GM12878 (cell line): ENCODE data around the gene ERN1. TPM values are rescaled to one million over a fixed set of nuclear protein-coding genes. Genes with fewer than 3 reads are reported as not detected.

Source experiments
- ATAC-seq: fragments of 200-7000 bp; cut with Tn5 transposase; 3 replicates; pipeline ENCODE4 v1.9.1; 2020; ENCODE audit warnings: mild to moderate bottlenecking, moderate library complexity
- BruUV-seq: library from RNA; stranded (reverse); fragments of 400-500 nt; replicated peaks from 2 replicates; lab custom pipeline; 2021; lab: Mats Ljungman, UMichigan
- CTCF ChIA-PET: fragments of 300-600 bp; sonication (Branson Sonifier 250); formaldehyde crosslinking; extraction: SDS; loops from one replicate; lab custom pipeline; 2021; ENCODE audit warnings: inconsistent platforms; lab: Yijun Ruan, JAX
- POLR2A ChIA-PET: fragments of 350-600 bp; formaldehyde crosslinking; extraction: SDS; loops from one replicate; lab custom pipeline; 2021; ENCODE audit warnings: inconsistent platforms; lab: Charles Lee
- RAD21 ChIA-PET: fragments of 300-600 bp; sonication (Branson Sonifier 250); formaldehyde crosslinking; loops from one replicate; lab custom pipeline; 2023; ENCODE audit warnings: antibody characterized with exemption; ENCODE audit not compliant: unreplicated experiment; lab: Charles Lee
- SMC1A ChIA-PET: fragments of 300-600 bp; sonication (Branson Sonifier 250); formaldehyde crosslinking; loops from one replicate; lab custom pipeline; 2023; ENCODE audit not compliant: unreplicated experiment, uncharacterized antibody; lab: Charles Lee
- DNase-seq: peaks from one replicate; pipeline ENCODE4 v3.0.0-alpha.2; 2011; ENCODE audit warnings: low read depth, low spot score
- FAIRE-seq: peaks from 3 replicates; lab custom pipeline; 2011; peaks lifted over from hg19 to GRCh38; lab: Jason Lieb, UNC
- H2AFZ ChIP-seq: 2 replicates; pipeline ENCODE4 v1.6.0; 2011; ENCODE audit warnings: low read depth, low read length, control low read depth; ENCODE audit not compliant: control insufficient read depth
- H3K27ac ChIP-seq: 2 replicates; pipeline ENCODE4 v1.5.1; 2011; ENCODE audit warnings: control low read depth; ENCODE audit not compliant: control insufficient read depth, insufficient read depth
- H3K27me3 ChIP-seq, 2 experiments: replicated peaks in 1 of 2; 2 replicates each; pipeline versions ENCODE4 v1.6.0 to v1.6.1; 2011; ENCODE audit warnings: low read length in 1 of 2; ENCODE audit not compliant: control insufficient read depth in 2 of 2, insufficient read depth in 2 of 2
- H3K36me3 ChIP-seq, 2 experiments: 2 replicates each; pipeline ENCODE4 v1.5.1; 2011; ENCODE audit warnings: low read length in 1 of 2; ENCODE audit not compliant: control insufficient read depth in 2 of 2, insufficient read depth in 2 of 2
- H3K4me1 ChIP-seq: 2 replicates; pipeline ENCODE4 v1.6.1; 2011; ENCODE audit warnings: mild to moderate bottlenecking, low read length, moderate library complexity, mixed read lengths; ENCODE audit not compliant: control insufficient read depth, insufficient read depth
- H3K4me2 ChIP-seq: 2 replicates; pipeline ENCODE4 v1.6.0; 2011; ENCODE audit warnings: control low read depth; ENCODE audit not compliant: control insufficient read depth, insufficient read depth
- H3K4me3 ChIP-seq: fragments of 200-600 bp; sonication (generic); 2 replicates; pipeline ENCODE4 v1.5.1; 2016
- H3K79me2 ChIP-seq: 2 replicates; pipeline ENCODE4 v1.6.0; 2011; ENCODE audit warnings: low read length; ENCODE audit not compliant: control insufficient read depth, insufficient read depth
- H3K9ac ChIP-seq: 2 replicates; pipeline ENCODE4 v1.8.0; 2011; ENCODE audit warnings: low read length, control low read depth, mixed read lengths; ENCODE audit not compliant: control insufficient read depth, insufficient read depth
- H3K9me3 ChIP-seq: replicated peaks from 3 replicates; pipeline ENCODE4 v1.5.1; 2011; ENCODE audit warnings: mild to moderate bottlenecking, low read length; ENCODE audit not compliant: control insufficient read depth, insufficient read depth
- H4K20me1 ChIP-seq: 2 replicates; pipeline ENCODE4 v1.6.0; 2011; ENCODE audit not compliant: control insufficient read depth, insufficient read depth
- CHD4 ChIP-seq: fragments of 200-600 bp; sonication (generic); IDR thresholded peaks from 2 replicates; pipeline ENCODE4 v1.6.1; 2016; ENCODE audit warnings: mild to moderate bottlenecking
- MEF2A ChIP-seq: IDR thresholded peaks from 2 replicates; pipeline ENCODE4 v1.6.1; 2011; ENCODE audit warnings: low read depth, mild to moderate bottlenecking, low read length, moderate library complexity; ENCODE audit not compliant: insufficient read depth
- NFYB ChIP-seq: IDR thresholded peaks from 2 replicates; pipeline ENCODE4 v1.6.1; 2011; ENCODE audit warnings: low read depth, mild to moderate bottlenecking, low read length, improper control_type of control experiment, moderate library complexity; ENCODE audit not compliant: insufficient read depth
- SMC3 ChIP-seq: IDR thresholded peaks from 2 replicates; pipeline ENCODE4 v1.6.1; 2011; ENCODE audit warnings: low read length, improper control_type of control experiment, borderline replicate concordance
- SREBF1 ChIP-seq: IDR thresholded peaks from 2 replicates; pipeline ENCODE4 v1.6.1; 2012; ENCODE audit warnings: mild to moderate bottlenecking, low read length
- WGBS: methylation state at CpG from one replicate; pipeline ENCODE4 v1.1.6; 2016; ENCODE audit warnings: low lambda C conversion rate; ENCODE audit not compliant: insufficient replicate concordance, insufficient coverage; ENCODE audit errors: missing lambda C conversion rate; 5-methylcytosine and 5-hydroxymethylcytosine counted together
- in situ Hi-C: fragments of 300-500 bp; cut with MboI; formaldehyde crosslinking; loops from 9 replicates; pipeline ENCODE4 v1.14.3; 2018; ENCODE audit warnings: mixed read lengths
- intact Hi-C: fragments of 100-400 bp; cut with micrococcal nuclease; formaldehyde crosslinking; loops from one replicate; pipeline ENCODE4 v1.14.2; 2022; ENCODE audit not compliant: unreplicated experiment
- polyA plus RNA-seq, 11 experiments: library from polyadenylated mRNA; depleted of rRNA in 4 of 11; unstranded in 6 of 11; stranded (reverse) in 5 of 11; fragments of >200 nt; fragmentation: Nextera tagmentation in 4 of 11; fragmentation: Illumina TruSeq in 1 of 11; extraction: Ambion mirVana in 4 of 11; extraction: Trizol in 1 of 11; gene quantifications; 1 replicate in 1 of 11; 2 replicates in 10 of 11; pipeline versions ENCODE4 v1.2.1 to v1.2.3, GENCODE V29; 2011 to 2016; ENCODE audit warnings: inconsistent platforms in 2 of 11, missing spikeins in 2 of 11, low read depth in 1 of 11
- total RNA-seq, 4 experiments: library from RNA; depleted of rRNA in 3 of 4; stranded (reverse); fragments of >200 nt in 3 of 4; fragmentation: Illumina TruSeq in 1 of 4; extraction: Trizol in 1 of 4; gene quantifications; 2 replicates each; pipeline versions ENCODE4 v1.2.1 to v1.2.3, GENCODE V29; 2013 to 2021
- TF ChIP-seq, protein P1 (sequence below): fragments of 450-650 bp; IDR thresholded peaks from 2 replicates; pipeline ENCODE4 v1.6.1; 2014; ENCODE audit warnings: mild to moderate bottlenecking

The ERN1 gene
- total and polyA plus RNA-seq, 10 of the 15 experiments (the other 5 are each of a cell fraction or from before 2014, with no cell fraction given): 2.6 to 19.2 (median 7.6) TPM

GRCh38 chr17:64173646-64174045 is 43.7 kb upstream of the ERN1 start (continued):
- TF ChIP-seq, protein P1, sequence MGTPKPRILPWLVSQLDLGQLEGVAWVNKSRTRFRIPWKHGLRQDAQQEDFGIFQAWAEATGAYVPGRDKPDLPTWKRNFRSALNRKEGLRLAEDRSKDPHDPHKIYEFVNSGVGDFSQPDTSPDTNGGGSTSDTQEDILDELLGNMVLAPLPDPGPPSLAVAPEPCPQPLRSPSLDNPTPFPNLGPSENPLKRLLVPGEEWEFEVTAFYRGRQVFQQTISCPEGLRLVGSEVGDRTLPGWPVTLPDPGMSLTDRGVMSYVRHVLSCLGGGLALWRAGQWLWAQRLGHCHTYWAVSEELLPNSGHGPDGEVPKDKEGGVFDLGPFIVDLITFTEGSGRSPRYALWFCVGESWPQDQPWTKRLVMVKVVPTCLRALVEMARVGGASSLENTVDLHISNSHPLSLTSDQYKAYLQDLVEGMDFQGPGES: no peak

DNA sequence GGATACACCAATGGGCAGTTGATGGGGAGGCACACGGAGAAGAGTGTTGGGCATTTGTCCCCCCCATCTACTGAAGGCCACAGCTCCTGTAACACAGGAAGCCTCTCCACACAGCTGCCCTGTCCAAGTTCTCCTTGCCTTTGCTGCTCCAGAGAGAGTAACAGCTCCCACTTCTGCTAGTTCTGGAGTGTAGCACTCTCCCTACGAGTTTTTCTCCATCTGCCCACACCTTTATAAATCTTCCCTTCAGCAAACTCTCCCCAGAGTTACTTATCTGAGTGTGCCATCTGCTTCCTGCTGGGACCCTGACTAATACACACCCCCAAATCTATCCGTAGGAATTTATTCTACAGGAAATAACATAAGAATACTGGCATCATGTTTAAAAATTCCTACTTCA is 42.6 kb upstream of the ERN1 start:
- SMC1A ChIA-PET: no interaction called here
- no TSS peak for BruUV-seq
- DNase-seq (no peak), ATAC-seq (no peak)
- no peaks in the 10 kb centered on the region for H3K27me3 ChIP-seq
- no peak overlapping the region for H3K9ac ChIP-seq
- H4K20me1 ChIP-seq: no peaks in the 10 kb centered on the region
- H3K36me3 ChIP-seq: peaks cover 0 to 2% of the 10 kb centered on the region in 2 experiments; a peak in 2 of 4 replicates
- no peaks in the 10 kb centered on the region for H3K79me2 ChIP-seq
- H3K4me2 ChIP-seq: no peak overlapping the region
- H3K27ac ChIP-seq: no peak overlapping the region
- no peaks in the 10 kb centered on the region for H3K9me3 ChIP-seq
- POLR2A ChIA-PET: interaction anchor here (0.7 kb wide), 1 partner anchor 78 kb away, joined by 3 read pairs; no protein-coding TSS in a partner anchor
- no peak overlapping the region for H3K4me3 ChIP-seq
- TF ChIP-seq NFYB: no peak
- TF ChIP-seq SMC3: no peak
- TF ChIP-seq MEF2A: no peak
- TF ChIP-seq SREBF1: no peak
- no peak for TF ChIP-seq CHD4
- TF ChIP-seq, all 136 proteins: peak for 0
- Histone ChIP-seq H3K4me1 (no peaks in the 10 kb centered on the region), H2AFZ (no peak overlapping the region)
- 83% methylated on average over 3 of the region's 3 CpGs for WGBS
- ChIA-PET RAD21 (no interaction called here), CTCF (interaction anchor here (0.6 kb wide), 1 partner anchor 355 kb away, joined by 4 read pairs; no protein-coding TSS in a partner anchor)
- intact Hi-C loops: no loop called here
- no peak for FAIRE-seq
- in situ Hi-C loops: no loop called here
